ENCODE measurements around the gene PDE6A. TPM values are rescaled to one million over a fixed set of nuclear protein-coding genes. Genes with fewer than 3 reads are reported as not detected.
A peak's percentile ranks its signal among the peaks of the same experiment; 100 is the strongest.
"Not testable (repeated sequence)": the region's sequence is repeated elsewhere in the genome, so short reads cannot be mapped to it uniquely, and the experiment has no call there.

The PDE6A gene
- total RNA-seq, 4 donors from 2014 or later: 0.04 to 3.8 (median 2.2) TPM

GRCh38 chr5:149886692-149887470 is 57.7 kb downstream of the PDE6A start:
- peak overlapping the region in 3 of 4 donors; percentile 42 to 79 (median 76) for H3K27ac ChIP-seq
- TF ChIP-seq POLR2A (IDR thresholded peaks at IDR 0.05): no peak
- TF ChIP-seq, protein P1, sequence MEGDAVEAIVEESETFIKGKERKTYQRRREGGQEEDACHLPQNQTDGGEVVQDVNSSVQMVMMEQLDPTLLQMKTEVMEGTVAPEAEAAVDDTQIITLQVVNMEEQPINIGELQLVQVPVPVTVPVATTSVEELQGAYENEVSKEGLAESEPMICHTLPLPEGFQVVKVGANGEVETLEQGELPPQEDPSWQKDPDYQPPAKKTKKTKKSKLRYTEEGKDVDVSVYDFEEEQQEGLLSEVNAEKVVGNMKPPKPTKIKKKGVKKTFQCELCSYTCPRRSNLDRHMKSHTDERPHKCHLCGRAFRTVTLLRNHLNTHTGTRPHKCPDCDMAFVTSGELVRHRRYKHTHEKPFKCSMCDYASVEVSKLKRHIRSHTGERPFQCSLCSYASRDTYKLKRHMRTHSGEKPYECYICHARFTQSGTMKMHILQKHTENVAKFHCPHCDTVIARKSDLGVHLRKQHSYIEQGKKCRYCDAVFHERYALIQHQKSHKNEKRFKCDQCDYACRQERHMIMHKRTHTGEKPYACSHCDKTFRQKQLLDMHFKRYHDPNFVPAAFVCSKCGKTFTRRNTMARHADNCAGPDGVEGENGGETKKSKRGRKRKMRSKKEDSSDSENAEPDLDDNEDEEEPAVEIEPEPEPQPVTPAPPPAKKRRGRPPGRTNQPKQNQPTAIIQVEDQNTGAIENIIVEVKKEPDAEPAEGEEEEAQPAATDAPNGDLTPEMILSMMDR (IDR thresholded peaks at IDR 0.05): no peak
- H3K27me3 ChIP-seq: no peaks in the 10 kb centered on the region
- H3K36me3 ChIP-seq: no peaks in the 10 kb centered on the region
- no peak for DNase-seq
- WGBS, 2 donors: 69 to 76% methylated on average over 5 to 6 of the region's 6 CpGs
- intact Hi-C loops (cut with DNase I): no loop called here
- no peak overlapping the region for H3K4me3 ChIP-seq
- peaks cover 0 to 48% (median 23%) of the 10 kb centered on the region in 3 donors for H3K4me1 ChIP-seq
- no peaks in the 10 kb centered on the region for H3K9me3 ChIP-seq

DNA sequence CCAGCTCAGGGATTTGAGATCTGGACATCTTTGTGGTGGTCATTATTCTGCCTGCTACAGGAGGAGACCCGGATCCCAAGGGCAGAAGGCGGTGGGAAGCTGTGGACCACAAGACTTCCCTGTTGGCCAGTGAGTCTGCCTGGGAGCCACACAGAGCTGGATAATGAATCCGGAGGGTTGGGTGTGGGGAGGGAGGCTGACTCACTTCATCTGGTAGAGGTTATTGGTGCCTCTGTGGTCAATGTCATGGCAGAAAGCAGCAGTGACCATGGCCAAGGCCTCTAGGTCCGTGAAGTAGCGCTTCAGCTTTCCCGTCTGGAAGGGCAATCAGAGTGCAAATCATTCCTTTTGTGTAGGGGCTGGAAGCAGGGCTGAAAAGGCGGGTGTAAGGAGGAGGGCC is 58.5 kb downstream of the PDE6A start:
- no peak for TF ChIP-seq POLR2A (IDR thresholded peaks at IDR 0.05)
- DNase-seq: no peak
- no peak overlapping the region for H3K4me3 ChIP-seq
- no peaks in the 10 kb centered on the region for H3K36me3 ChIP-seq
- H3K9me3 ChIP-seq: no peaks in the 10 kb centered on the region
- intact Hi-C loops (cut with DNase I): no loop called here
- H3K27me3 ChIP-seq: no peaks in the 10 kb centered on the region
- peak overlapping the region in 3 of 4 donors; percentile 42 to 79 (median 76) for H3K27ac ChIP-seq
- H3K4me1 ChIP-seq: peaks cover 0 to 55% (median 26%) of the 10 kb centered on the region in 3 donors
- WGBS, 2 donors: 83% methylated on average over 5 to 7 of the region's 7 CpGs

DNA sequence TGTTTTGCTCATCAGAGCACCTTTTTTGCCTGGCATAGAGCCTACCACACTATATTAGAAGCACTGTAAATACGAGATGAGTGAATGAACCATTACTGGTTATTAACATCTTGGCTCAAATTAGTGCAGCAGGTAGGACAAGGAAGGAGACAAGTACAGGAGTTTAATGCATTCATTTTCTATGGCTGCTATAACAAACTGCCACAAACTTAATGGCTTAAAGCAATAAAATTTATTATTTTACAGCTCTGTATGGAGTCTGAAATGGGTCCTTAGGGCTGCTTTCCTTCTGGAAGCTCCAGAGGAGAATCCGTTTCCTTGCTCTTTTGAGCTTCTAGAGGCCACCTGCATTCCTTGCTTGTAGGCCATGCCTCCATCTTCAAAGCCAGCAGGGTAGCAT is 59.1 kb downstream of the PDE6A start:
- Histone ChIP-seq H3K4me3 (no peak overlapping the region), H3K27ac (peak overlapping the region in 3 of 4 donors; percentile 42 to 79 (median 76)), H3K4me1 (peaks cover 0 to 59% (median 26%) of the 10 kb centered on the region in 3 donors), H3K27me3 (no peaks in the 10 kb centered on the region), H3K36me3 (no peaks in the 10 kb centered on the region), H3K9me3 (no peaks in the 10 kb centered on the region)
- 54 to 83% methylated on average over 2 of the region's 2 CpGs for WGBS, 2 donors
- DNase-seq: no peak
- intact Hi-C loops (cut with DNase I): no loop called here
- TF ChIP-seq POLR2A (IDR thresholded peaks at IDR 0.05): no peak
- TF ChIP-seq, protein P1 (IDR thresholded peaks at IDR 0.05): no peak

GRCh38 chr5:149883550-149883949 is 61.0 kb downstream of the PDE6A start:
- peak overlapping the region; percentile 9 to 84 (median 72) for H3K27ac ChIP-seq
- H3K27me3 ChIP-seq: no peaks in the 10 kb centered on the region
- intact Hi-C loops (cut with DNase I): no loop called here
- no peak for TF ChIP-seq POLR2A (IDR thresholded peaks at IDR 0.05)
- TF ChIP-seq, protein P1 (IDR thresholded peaks at IDR 0.05): no peak
- no peaks in the 10 kb centered on the region for H3K36me3 ChIP-seq
- no peaks in the 10 kb centered on the region for H3K9me3 ChIP-seq
- H3K4me3 ChIP-seq: no peak overlapping the region
- DNase-seq: no peak
- H3K4me1 ChIP-seq: peaks cover 0 to 70% (median 28%) of the 10 kb centered on the region in 3 donors
- WGBS, 2 donors: 86 to 88% methylated on average over 2 of the region's 2 CpGs

DNA sequence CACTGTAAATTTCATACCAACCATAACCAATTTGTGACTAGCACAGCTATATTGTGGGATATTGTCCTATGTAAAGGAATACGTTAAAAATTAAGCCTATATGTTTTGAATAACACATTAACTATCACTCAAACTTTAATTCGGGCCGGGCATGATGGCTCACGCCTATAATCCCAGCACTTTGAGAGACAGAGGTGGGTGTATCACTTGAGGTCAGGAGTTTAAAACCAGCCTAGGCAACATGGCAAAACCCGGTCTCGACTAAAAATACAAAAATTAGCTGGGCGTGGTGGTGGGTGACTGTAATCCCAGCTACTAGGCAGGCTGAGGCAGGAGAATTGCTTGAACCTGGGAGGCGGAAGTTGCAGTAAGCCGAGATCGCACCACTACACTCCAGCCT is 62.0 kb downstream of the PDE6A start:
- WGBS, 2 donors: 36 to 53% methylated on average over 10 of the region's 10 CpGs
- H3K9me3 ChIP-seq; DNase-seq; H3K4me3 ChIP-seq; H3K36me3 ChIP-seq; H3K27me3 ChIP-seq; intact Hi-C loops (cut with DNase I): not testable (repeated sequence)
- H3K4me1 ChIP-seq: peaks cover 0 to 68% (median 28%) of the 10 kb centered on the region in 3 donors
- H3K27ac ChIP-seq: peak overlapping the region; percentile 56 to 84 (median 74)

- Histone ChIP-seq H3K4me1 (peaks cover 0 to 61% (median 28%) of the 10 kb centered on the region in 3 donors), H3K27me3 (no peaks in the 10 kb centered on the region), H3K27ac (peak overlapping the region; percentile 56 to 84 (median 74)), H3K36me3 (no peaks in the 10 kb centered on the region), H3K4me3 (no peak overlapping the region), H3K9me3 (no peaks in the 10 kb centered on the region)
- no peak for TF ChIP-seq POLR2A (IDR thresholded peaks at IDR 0.05)
- TF ChIP-seq, protein P1 (IDR thresholded peaks at IDR 0.05): no peak
- intact Hi-C loops (cut with DNase I): no loop called here
- no peak for DNase-seq
- 80 to 82% methylated on average over 4 of the region's 4 CpGs for WGBS, 2 donors
Measured at GRCh38 chr5:149881874-149882273, 62.7 kb downstream of the PDE6A start.
